Fibroblast of lung (primary cell): ENCODE results near the gene CMTM1.

ENCODE experiments used
- CTCF ChIP-seq, 2 donors: IDR thresholded peaks in 1 of 2; conservative IDR thresholded peaks in 1 of 2; 1 replicate in 1 of 2; 2 replicates in 1 of 2; pipeline ENCODE4 v1.5.1; 2011 to 2012; ENCODE audit warnings: low read length in 2 of 2, control low read depth in 1 of 2, inconsistent platforms in 1 of 2, low read depth in 1 of 2, mild to moderate bottlenecking in 1 of 2
- EZH2 ChIP-seq: IDR thresholded peaks from 2 replicates; pipeline ENCODE4 v1.5.1; 2012; ENCODE audit warnings: low read length, control low read depth, mild to moderate bottlenecking; ENCODE audit errors: missing control alignments

DNA sequence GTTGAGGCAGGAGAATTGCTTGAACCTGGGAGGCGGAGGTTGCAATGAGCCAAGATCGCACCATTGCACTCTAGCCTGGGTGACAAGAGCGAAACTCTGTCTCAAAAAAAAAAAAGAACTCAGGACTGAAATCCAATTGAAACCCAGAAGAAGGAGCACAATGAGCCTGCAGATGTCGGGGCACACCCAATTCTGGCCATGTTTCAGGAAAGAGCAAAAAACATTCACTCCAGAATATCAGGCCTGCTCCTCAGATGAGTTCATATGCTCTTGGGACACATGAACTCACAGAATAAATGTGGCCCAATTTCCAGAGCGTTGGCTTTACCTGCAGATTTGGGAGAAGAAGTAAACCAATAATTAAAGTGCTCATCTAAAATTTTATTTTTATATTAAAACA is 10.1 kb downstream of the CMTM1 start:
- TF ChIP-seq EZH2 (no peak), CTCF (conservative IDR thresholded peaks at IDR 0.05 in 1 of 2, IDR thresholded peaks at IDR 0.05 in 1 of 2; ENCODE audit: low read depth in 1 of 2, low read length in 2 of 2) (no peak)
